KG1 (cell line): ENCODE data around the gene IGLL5.

ENCODE experiments used
- DNase-seq: peaks from one replicate; lab custom pipeline; 2025; lab: John Stamatoyannopoulos, UW

IGLL5 gene

GRCh38 chr22:22863001-22863400 is 24.6 kb upstream of the IGLL5 start:
- DNase-seq: no peak

GRCh38 chr22:22865311-22866072 is 22.1 kb upstream of the IGLL5 start:
- no peak for DNase-seq

DNA sequence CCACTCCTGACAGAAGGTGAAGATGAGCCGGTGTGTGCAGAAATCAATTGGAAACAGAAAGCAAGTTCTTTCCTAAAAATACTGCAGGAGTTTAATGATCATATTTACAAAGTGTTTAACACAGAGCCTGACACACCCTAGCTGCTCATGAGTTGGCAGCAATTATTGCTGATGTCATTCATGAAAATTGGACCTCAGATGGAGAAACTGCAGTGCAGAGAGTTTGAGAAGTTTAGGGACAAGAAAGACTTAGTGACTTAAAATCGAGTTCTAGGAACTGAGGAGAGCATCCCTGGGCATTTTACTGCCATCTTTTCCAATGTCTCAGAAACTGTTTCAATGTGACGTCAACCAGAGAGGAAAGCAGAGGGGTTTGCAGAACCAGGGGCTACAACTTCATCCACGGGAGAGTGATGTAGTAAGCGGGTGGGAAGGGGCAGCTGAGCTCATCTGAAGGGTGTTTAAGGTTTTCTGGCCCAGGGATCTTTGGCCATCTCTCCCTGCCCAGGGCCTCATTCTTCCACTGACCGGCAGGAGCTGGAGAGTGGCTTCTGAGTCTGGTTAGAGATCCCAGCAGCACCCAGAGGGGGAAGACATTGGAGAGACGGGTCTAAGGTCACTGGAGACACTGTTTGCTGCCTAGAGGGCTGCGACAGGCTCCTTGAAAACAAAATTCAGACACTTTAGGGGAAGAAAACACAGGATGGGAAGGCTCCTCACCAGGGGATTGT is 21.1 kb upstream of the IGLL5 start:
- DNase-seq: no peak

GRCh38 chr22:22867996-22868715 is 19.5 kb upstream of the IGLL5 start:
- no peak for DNase-seq

DNA sequence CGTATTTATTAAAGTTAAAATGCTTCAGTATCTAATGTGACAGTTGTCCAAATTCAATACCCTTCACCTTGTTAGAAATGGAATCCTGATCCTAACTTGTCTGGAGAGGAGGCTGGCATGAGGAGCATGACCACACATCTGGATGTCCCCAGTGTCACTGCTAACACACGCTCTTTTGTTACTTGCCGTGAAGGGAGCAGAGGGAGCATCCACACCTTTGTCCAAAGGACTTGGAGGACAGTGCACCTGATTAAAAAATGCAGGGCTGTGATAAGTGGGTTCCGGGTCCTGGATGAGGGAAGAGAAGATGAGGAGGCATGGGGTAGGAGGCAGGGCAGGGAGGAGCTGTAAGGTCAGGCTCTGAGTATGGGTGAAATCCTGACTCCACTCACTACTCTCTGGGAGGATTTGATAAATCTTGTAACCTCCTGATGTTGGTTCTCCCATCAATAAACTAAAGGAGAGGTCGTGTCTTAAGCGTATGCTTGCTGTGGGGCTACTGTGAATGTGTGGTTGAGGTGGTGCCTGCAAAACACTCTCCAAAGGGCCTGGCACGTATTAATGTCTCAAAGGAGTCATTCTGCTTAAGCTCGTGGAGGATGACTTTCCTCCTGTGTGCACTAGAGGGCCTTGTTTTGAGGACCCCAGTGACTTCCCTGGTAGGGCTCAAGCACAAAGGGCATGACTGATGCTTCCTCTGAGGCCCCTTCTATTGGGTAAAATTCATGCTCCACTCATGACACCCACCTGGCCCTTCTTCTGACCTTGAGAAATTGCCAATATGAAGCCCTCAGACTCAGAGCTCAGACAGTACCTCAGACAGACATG is 16.8 kb upstream of the IGLL5 start:
- no peak for DNase-seq

GRCh38 chr22:22871536-22872278 is 15.9 kb upstream of the IGLL5 start:
- DNase-seq: no peak

- no peak for DNase-seq
Measured at GRCh38 chr22:22872722-22873708, 14.6 kb upstream of the IGLL5 start.

DNA sequence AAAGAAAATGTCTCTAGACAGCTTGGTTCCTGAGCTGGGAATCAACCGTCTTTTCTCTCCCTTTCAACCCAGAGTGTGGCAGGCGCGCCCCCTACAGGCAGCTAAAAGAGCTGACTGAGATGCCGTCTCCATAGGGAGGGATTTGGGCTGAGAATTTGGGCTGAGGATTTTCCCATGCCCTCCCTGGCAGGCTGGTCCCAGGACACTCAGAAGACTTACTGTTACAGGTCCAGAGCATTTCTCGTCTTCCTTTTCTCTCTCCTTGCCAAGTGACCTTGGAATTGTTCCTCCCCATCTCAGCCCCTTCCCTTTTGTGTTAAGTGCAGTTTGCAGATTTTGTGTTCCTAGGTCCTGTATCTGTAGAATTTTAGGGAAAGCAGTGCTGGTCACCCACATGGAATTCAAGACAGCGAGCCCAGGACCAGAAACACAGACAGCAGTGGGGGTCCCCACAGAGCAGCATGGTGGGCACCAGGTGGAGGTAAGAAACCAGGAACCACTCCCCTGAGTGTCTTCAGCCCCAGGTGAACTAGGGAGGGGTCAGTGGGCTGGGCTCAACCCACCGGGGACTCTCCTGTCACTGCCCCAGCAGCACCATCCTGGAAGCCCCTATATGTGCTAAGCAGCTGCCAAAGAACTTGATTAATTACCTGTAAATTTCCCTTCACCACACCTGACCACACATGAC is 9.9 kb upstream of the IGLL5 start:
- DNase-seq: no peak

DNA sequence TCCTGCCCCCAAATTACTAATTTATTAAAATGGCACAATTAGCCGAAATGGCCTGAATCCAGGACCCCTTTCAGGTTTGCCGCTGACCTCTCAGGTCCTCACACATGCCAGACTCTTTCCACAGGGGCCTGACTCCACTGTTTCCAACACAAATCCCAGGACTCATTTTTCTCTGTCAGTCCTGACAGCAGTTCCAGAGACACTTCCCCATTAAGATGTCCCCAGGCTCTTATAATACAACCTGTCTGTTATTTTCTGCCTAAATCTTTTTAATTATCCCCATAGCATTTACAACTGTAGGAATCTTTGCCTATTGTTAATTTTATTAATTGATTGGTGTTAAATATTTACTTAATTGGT is 9.4 kb upstream of the IGLL5 start:
- DNase-seq: no peak

- DNase-seq: no peak
Measured at GRCh38 chr22:22878801-22879674, 8.6 kb upstream of the IGLL5 start.

DNA sequence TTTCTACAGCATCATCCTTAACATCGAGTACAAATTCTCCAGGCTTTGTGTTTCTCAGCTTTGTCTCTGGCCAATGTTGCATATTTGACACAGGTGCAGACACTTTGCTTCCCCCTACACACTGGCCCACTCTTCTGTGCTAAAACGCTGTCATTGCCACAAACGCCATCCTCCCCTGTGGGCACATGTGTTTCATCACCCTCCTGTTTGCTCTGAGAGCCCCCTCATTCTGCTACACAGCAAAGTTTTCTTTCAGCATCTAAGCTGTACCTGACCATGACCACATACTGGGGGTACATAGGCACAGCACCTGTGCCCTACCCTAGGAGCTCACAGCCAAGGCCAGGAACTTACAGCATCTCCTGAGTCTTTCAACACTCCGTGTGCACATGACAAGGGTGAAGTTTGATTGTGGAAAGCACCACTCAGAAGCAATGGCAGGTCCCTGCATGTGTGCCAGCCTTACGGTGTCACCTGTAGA is 7.9 kb upstream of the IGLL5 start:
- DNase-seq: no peak

DNA sequence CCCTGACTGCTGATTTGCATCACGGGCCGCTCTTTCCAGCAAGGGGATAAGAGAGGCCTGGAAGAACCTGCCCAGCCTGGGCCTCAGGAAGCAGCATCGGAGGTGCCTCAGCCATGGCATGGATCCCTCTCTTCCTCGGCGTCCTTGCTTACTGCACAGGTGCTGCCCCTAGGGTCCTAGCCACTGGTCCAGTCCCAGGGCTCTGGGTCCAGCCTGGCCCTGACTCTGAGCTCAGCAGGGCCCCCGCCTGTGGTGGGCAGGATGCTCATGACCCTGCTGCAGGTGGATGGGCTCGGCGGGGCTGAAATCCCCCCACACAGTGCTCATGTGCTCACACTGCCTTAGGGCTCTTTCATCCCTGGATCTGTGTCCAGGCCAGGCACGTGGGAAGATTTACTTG is 7.0 kb upstream of the IGLL5 start:
- no peak for DNase-seq

- DNase-seq: no peak
Measured at GRCh38 chr22:22881116-22882000, 6.3 kb upstream of the IGLL5 start.

DNA sequence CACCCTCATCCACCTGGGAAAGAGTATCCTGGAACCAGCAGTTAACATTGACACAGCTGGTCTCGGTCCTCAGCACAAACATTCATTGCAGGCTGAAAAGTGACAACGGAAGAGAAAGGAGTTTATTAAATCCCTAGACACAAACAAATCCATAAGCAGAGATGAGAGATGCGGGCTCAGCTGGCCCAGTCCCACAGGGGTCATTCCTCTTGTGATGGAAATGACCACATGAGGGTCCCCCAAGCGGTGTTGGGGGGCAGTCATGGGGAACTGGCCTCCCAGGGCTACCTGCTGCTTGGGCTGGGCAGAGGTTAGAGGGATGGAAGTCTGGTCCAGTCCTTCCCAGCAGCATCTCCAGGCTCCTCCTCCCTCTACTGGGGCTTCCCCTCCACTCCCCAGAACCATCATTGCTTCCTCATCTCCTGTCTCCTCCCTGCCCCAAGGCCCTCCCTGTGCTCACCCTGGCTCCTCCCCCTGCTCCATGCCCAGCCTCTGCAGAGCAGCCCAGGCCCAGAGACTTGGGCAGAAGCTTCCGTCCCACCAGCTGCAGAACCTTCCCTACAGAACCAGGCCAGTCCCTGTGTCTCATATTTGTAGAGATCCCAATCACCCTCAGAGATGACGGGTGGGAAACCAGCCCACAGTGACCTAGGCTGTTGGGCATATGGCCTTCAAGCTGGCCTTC is 5.4 kb upstream of the IGLL5 start:
- no peak for DNase-seq

DNA sequence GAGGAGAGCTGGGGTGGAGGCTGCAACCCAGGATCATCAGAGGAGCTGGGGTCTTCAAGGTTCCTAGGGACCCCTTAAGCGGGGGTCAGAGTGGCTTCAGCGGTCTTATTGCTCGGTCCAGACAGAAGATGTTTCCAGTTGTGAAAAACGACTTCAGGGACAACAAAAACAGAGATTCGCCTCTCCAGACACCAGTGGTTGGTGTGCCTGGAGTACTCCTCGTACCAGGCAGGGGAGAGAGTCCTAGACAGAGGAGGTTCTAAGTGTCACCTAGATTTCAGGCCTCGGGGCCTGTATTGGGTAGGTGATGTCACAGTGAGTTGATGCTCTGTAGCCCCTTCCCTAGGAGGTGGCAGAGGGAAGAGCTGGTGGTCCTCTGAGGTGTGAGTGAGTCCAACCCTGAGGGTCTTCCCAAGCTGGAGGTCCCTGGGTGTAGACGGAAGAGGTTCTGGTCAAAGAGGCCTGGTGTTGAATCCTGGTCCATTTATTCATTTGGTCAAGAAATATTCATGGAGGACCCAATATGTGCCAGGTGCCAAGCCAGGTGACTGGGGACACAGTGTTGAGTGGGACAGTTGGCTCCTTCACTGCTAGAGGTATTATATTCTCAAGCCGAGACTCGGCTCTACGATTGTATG is 4.4 kb upstream of the IGLL5 start:
- DNase-seq: no peak
